ENCODE data around the gene DLX4.

- TF ChIP-seq POLR2A (IDR thresholded peaks at IDR 0.05; ENCODE audit: low read depth, low read length) (no peak), POLR2AphosphoS5 (IDR thresholded peaks at IDR 0.05; ENCODE audit: low read depth, low read length) (no peak)
Observed at GRCh38 chr17:49996495-49997300, 27.7 kb downstream of the DLX4 start.
